Suppressor macrophage treated with lipopolysaccharide for 4 hours (primary cell): ENCODE measurements around the gene GREB1L.
"Not testable (repeated sequence)": the region's sequence is repeated elsewhere in the genome, so short reads cannot be mapped to it uniquely, and the experiment has no call there.

Experiments
- DNase-seq: peaks from one replicate; pipeline ENCODE4 v3.0.0-alpha.2; 2020

GREB1L gene

DNA sequence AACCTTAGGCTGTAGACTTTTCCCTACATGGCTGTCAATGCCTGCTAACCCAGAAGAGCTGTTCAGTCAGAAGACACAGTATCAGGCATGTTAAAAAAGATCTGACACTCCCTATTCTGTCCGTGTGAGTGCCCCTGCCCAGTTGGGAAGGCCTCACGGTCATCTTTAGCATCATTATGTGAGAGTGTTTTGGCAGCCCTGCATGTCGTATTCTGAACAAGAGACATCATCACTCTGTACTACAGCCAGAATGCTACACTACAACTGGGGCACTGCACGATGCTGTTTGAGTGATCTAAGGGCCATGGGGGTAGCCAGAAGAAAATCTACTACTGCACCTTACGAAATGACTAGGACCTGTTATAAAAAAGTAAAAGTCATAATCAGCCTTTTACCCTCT lies 67.2 kb downstream of the GREB1L start:
- no peak for DNase-seq

DNA sequence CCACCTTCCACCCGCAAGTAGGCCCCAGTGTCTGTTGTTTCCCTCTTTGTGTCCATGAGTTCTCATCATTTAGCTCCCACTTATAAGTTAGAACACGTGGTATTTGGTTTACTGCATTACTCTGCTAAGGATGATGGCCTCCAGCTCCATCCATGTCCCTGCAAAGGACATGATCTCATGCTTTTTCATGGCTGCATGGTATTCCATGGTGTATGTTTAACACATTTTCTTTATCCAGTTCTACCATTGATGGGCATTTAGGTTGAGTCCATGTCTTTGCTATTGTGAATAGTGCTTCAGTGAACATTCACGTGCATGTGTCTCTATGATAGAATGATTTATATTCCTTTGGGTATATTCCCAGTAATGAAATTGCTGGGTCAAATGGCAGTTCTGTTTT lies 69.9 kb downstream of the GREB1L start:
- DNase-seq = not testable (repeated sequence)

DNA sequence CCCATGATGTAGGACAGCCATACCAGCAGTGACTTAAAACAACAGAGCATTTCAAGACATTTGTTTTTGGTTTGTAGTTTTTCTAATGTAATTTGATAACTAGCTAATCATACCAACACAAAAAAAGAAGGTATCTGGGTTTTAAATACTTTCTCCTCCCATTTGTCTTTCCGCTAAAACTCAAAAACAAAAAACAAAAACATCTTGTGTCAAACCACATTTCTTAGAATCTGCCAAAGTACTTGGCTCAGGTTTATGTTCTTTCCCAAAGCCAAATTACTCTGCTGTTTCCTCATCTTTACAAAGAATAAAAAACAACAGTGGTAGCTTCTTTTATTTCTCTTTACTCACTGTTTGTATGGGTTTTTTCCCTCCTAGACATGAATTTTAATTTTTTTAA lies 71.5 kb downstream of the GREB1L start:
- DNase-seq = no peak

DNA sequence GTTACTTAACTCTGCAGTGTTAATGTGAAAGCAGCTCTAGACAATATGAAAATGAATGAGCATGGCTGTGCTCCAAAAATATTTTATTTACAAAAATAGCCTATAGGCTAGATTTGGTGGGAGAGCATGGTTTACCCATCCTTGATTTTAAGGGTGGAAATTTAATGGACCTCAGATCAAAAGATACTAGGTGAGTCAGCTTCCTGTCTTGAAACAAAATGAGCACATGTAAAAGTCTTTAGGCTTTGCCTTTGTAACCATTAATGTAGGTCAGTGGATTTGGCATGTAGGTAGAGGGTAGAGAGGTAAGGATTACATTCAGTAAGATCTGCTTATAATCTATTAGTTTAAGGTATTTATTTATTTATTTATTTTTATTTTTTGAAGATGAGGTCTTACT lies 72.7 kb downstream of the GREB1L start:
- no peak for DNase-seq

DNA sequence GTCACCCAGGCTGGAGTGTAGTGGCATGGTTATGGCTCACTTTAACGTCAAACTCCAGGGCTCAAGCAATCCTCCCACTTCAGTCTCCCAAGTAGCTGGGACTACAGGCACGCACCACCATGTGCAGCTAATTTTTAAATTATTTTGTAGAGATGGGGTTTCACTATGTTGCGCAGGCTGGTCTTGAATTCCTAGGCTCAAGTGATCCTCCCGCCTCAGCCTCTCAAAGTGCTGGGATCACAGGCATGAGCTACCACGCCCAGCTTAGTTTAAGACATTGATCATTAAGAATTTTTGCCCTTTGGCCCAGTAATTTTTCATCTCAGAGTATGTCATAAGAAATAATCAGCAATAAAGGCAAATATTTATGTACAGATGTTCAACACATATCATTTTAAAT lies 73.1 kb downstream of the GREB1L start:
- DNase-seq = not testable (repeated sequence)

DNA sequence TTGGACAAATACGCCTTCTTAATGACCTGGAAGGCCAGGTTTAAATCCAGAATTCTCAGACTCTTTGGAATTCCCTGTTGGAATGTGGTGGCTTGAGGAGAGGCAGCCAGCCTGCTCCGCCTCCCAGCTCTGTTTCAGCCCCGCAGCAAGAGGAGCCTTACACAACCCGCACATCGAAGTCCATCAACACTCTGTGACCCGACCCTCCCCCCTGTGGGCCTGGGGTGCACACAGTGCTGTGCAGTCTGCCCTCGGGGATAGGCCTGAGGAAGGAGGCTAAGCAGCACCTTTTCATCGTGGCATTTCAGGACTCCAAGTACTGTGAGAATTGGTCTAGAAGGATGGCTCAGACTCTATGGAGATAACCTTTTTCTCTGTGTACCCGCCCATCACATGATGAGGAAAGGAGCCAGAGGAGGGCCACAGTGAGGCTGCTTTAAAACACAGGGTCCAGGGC lies 73.7 kb downstream of the GREB1L start:
- no peak for DNase-seq

DNA sequence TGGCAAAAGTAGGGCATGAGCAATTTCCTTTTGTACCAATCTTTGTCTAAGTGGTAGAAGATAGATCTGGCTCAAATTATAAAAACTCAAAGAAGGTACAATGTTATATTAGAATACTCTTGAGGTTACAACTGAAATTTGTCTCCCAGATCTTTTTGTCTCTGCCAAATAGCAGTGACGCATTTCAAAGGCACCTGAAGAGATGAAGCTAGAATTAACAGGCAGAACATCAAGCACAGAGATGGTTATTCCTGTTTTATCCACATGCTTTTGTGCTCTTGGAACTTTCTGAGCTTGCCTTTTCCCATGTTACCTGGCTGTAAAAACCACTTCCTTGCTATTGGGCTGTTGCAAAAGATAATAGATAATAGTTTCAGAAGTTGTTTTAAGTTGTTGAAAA lies 74.3 kb downstream of the GREB1L start:
- DNase-seq = no peak

DNA sequence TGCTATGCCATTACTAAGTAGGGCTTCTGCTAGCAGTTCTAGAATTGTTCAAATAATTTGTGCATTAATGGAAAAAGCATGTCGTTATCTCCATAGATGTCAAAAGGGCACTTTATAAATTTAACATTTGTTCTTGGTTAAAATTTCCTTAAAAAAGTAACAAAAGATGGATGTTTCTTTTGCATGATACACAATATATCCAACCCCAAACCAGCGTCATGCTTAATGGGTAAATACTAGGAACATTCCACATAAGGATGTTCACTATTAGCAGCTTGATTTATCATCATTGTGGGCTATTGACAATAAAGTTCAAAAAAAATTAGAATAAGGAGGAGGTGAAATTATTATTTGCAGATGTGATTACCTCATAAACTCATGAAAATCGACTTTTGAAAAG lies 79.7 kb downstream of the GREB1L start:
- no peak for DNase-seq

DNA sequence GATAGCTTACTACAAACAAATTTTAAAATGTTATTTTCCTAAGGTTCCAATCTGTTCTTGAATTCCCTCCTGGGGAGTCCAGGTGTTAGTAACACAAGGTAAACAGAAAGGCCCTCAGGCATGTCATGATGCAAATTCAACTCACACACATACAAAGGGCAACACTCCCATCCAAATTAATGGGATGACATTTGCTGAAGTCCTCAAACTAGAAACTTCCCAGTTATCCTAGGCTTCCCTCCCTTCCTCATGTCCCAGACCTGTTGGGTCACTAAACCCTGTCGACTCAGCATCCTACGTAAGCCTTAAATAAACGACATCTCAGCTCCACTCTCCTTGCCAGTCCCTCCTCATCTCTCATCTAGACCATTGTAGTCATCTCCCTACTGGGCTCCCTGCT lies 85.1 kb downstream of the GREB1L start:
- no peak for DNase-seq

DNA sequence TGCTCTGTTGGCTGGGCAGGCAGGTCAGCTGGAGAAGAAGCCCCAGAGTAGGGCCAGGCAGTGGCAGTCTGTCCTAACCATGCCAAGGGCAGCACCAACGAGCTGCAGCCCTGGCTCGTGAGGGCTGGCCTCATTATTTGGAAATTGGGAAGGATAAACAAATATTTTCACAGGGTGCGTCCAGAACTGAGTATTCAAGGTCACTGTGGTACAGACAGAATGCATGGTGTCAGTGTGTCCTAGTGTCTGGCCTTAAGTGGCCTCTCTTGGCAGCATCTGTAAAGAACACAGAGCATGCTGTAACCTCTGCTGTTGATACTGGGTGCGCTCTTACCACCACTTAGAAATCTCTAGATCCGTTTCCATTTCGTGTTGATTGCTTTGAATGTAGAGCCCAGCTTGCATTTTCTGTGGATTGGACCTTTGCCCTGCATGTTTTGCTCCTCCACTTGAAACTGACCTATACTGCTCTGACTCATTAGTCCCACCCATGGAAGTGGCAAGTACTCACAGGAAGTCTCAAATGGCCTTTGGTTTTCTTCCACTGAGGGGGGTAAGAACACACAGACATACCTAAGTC lies 88.2 kb downstream of the GREB1L start:
- DNase-seq = no peak

DNA sequence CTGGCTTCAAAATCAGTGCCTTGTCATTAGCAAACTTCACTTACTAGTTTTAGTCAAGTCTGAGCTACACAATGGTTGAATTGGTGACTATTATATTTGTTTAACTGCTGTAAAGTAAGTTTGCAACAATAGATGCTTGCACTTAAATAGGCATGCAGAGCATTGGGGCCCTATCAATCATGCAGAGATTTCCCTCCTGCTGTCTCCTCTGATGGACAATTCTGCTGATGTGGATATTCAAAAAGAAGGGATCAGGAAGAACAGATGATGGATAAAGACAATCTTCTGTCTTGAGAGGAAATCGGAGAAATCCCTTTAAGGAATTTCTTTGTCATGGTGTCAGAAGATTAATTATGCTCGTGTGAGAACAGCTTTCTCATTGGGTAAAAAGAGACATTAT lies 89.0 kb downstream of the GREB1L start:
- DNase-seq = no peak

DNA sequence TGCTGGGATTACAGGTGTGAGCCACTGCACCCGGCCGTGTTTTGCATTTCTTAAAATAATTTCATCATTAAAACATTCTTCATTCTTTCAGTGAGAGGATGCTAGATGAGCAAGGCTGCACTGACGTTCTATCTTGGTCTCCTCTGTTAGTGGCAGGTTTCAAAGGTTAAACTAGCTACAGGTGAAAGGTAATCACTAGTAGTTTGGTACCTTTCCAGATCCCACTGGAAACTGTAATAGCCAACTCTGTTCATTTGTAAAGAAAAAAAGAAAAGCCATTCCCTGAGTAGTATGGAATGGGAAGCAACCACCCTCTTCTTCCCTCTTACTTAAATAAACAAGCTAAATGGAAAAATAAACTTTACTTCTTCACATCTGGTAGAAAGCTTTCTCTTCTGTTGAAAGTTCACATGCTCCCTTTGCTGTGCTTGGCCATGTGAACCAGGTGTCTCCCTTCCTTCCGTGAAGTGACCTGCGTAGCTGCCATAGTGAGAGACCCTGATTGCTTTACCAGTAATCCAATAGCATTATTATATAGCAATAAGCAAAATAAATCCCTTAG lies 94.0 kb downstream of the GREB1L start:
- no peak for DNase-seq

DNA sequence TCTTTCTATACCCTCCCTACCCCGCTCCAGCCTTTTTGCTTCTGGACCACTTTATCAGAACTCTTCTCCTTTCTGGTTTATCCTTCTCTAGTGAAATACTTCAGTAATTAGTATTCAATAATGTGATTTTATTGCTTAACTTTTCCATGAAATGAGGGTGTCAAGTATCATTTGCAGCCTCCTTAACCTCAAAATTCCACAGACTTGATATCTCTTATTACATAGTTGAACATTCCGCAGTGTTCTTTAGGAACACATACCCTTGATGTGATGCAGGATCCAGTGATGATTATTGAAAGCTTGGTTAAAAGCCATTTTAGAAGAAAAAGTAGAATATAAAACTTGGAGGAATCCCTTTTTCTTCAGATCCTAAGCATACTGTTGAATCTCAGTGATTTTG lies 94.8 kb downstream of the GREB1L start:
- DNase-seq = no peak

DNA sequence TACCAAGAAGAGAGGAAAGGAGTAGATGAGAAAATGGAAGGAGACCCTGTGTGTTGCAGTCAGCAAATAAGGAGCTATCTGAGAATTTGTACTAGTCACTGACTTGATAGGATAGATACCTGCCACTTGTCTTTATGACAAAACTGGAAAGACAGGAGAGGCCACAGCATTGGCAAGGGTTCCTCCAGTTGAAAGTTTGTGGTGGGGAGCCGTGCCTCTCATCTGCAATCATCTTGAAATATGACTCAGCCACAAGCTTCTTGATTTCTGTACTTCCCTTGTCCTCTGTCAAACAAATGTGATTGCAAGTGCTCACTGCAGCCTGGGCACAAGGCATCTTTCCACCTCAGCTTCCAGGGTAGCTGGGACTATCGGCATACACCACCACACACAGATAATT lies 99.1 kb downstream of the GREB1L start:
- DNase-seq = no peak

DNA sequence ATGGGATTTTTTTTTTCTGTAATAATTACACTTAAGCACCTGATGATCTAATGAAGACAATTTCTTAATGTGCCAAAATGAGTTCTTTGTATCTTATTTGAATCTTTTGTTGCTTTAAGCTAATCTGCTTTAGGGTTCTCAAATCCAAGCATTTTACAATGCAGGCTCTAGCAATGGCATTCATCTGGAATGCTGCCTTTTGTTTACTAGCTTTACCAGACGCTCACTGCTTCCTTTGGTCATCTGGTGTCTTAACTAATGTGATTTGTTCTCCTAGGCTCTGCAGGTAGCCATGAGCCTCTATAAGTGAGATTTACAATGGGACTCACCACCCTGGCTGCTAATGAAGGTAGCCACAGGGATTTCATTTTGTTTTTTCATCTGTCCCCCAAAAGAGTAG lies 100.3 kb downstream of the GREB1L start:
- DNase-seq = no peak

DNA sequence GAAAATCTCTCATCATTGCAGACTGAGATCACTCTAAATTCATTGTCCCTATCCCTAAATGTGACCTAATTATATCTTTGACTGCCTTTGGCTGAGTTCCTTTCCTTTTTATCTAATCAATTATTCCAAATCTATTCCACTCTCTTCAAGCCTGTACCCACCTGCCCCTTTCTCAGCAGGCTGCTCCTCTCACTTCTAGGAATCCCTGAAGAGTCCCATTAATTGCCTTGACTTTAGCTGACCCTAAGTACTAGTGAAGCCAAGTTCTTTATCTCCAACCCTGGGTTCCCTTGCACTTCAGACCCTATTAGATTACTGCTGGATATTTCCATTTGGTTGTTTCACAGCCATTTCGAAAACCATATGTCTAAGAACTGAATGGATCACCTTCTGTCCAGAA lies 102.8 kb downstream of the GREB1L start:
- DNase-seq = no peak

DNA sequence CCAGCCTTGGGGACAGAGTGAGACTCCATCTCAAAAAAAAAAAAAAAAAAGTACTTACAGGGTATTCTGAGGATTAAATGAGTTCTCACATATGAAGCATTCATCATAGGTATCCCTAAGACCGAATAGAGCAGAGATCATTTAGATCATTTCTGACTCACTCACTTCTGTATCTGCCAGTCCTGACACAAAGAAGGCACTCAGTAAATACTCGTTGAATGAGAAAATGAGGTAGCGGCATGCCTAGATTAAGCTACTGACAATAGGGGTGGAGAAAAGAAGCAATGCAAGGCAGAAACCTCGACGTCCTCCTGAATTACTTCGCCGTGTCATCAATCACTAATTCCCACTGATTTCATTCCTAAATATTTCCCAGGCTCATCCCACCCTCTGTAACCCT lies 103.8 kb downstream of the GREB1L start:
- no peak for DNase-seq

DNA sequence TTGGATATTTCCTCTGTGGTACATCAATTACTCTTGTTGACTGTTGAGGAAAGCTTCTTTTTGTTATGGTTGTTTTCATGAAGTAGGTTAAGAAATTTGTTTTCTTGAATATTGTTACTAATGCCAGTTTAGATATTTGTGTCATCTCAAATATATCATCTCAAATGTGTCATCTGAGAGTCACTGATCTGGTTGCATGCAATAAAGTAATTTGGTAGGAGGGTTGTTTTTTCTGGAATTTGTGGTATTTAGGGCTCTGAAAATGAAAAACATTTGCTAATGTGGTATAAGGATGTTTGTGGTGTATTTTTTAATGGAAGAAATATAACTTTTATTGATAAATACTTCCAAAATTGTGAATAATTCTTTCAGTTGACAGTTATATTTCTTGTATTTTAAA lies 117.7 kb downstream of the GREB1L start:
- DNase-seq = no peak

DNA sequence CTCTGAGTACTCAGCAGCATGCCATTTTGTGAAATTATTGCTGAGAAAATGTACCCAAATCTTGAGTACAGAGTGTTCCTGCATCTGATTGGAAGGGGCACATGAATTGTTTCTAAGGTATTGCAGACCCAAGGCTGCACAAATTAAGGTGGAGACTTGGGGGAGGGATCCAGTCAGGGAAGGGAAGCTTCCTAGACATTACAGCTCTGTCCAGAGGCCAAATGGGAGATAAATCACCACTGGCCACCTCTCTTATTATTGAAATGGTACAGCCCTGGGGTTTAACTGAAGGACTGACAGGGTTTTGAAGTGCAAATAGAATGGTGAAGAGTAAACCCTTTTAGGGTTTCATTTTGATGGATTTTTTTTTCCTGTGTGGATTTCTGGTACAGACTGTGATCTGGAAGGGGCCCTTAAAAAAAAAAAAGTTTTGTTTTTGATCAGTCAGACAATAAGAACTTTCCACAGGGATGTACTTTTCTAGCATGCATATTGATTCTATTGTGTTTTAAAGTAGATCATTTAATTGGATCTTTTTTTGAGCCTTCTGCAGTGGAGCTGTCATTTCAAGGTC lies 119.4 kb downstream of the GREB1L start:
- no peak for DNase-seq

DNA sequence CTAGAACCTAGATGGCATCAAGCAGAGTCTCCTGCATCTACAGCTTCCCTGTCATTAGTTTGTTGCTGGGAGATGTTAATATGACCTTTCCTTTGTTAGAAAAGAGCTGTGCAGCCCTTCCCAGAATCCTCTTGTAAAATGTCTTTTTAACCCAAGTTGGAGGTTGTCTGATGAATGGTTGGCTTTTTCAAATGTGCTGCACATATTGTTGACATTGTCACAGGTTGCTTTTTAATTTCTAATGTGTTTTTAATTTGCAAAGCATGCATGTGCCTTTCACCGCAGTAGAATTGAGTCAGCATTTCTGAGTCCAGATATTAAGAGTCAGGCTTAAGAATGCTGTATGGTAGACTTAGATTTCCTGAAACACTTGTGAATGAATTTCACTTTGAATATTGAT lies 120.8 kb downstream of the GREB1L start:
- no peak for DNase-seq

DNA sequence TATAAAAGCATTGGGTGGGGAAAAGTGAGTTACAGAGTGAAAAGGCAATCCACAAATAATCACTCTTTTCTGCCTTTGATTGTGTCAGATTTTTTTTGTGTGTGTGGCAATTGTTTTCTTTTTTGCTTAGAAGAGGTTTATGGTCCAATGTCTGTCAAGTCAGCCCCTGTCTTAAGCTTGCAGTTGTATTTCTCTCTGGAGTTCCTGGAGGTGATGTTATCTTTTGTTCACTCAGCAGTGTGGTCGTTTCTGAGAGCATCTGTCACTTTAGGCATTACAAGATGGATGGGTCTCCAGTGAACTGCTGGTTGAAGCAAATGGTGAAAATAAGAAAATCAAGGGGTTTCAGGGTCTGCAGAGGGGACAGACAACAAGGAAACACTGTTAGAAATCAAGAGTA lies 121.3 kb downstream of the GREB1L start:
- DNase-seq = no peak

DNA sequence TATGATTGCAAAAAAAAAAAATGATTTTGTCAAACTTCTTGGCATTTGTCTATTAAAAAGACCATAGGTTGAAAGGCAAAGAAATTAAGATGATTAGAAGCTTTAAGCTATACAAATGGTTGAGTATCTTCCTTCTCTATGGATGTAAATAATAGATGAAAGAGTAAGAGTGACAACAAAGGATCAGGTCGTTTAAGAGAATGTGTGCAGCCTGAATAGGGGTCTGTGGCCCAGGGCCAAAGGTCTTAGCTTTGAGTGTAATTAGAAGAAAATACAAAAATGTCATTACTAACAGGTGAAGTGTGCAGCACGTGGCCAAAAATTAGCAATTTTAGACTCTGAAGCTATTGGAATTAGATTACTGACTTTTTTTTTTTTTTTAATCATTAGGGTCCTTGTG lies 122.4 kb downstream of the GREB1L start:
- no peak for DNase-seq

DNA sequence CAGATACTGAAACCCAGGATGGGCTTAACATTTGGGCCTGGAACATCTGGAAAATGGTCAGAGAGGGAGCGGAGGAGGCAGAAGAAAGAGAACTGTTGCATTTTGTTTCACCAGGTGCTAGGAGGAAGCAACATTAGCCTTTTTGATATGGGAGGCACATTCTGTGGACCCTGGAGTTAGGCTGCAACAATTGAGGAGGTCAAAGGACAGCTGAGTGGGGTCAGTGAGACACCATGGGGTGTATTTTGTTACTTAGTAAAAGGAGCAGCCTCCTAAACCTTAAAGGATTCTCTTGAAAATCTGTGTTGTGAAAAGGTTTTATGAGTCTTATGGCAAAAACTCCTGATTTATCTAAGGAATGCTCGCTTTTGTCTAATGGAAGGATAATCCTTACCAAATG lies 124.9 kb downstream of the GREB1L start:
- DNase-seq = no peak

DNA sequence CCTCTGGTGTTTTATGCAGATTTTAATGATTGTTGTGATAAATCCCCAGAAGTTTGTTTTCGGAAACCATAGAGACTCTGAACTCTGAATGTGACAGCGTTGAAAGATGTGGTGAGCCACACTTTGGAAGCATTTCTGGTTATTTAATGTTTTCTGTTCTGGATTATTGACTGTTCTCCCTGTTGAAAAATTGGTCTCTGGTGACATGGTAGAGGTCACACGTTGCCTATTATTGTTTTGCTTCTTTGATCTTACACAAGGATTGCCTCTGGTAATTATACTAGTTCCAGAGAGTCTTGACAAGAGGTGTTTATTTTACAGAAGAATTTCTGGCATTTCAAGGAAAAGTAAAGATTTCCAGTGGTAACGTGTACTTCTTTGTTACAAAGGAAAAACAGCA lies 127.1 kb downstream of the GREB1L start:
- no peak for DNase-seq

DNA sequence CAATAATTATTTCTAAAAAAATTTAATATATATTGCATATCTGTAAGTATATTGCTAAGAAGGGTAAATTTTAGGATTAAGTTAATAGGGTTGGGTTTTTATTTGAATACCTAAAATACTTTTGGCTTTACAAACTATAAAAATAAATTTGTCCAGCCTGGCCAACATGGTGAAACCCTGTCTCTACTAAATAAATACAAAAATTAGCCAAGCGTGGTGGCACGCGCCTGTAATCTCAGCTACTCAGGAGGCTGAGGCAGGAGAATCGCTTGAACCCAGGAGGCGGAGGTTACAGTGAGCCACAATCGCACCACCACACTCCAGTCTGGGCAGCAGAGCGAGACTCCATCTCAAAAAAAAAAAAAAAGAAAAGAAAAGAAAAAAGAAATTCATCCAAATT lies 127.6 kb downstream of the GREB1L start:
- DNase-seq = not testable (repeated sequence)
